ENCODE results near the gene PPA1. TPM values are rescaled to one million over a fixed set of nuclear protein-coding genes. Genes with fewer than 3 reads are reported as not detected.
"Not testable (repeated sequence)": the region's sequence is repeated elsewhere in the genome, so short reads cannot be mapped to it uniquely, and the experiment has no call there.

Gene PPA1
- total RNA-seq, 4 donors from 2014 or later = 151 to 209 (median 185) TPM

GRCh38 chr10:70237958-70238536 is 4.8 kb upstream of the PPA1 start:
- H3K36me3 ChIP-seq; DNase-seq; H3K27me3 ChIP-seq; H3K4me3 ChIP-seq (replicated peaks in 1 of 3); intact Hi-C loops (cut with DNase I); H3K9me3 ChIP-seq: not testable (repeated sequence)
- Histone ChIP-seq H3K4me1 (peaks cover 7 to 11% of the 10 kb centered on the region in 2 donors), H3K27ac (peak overlapping the region; percentile 41 to 52 (median 52))
- WGBS, 2 donors = 40 to 41% methylated on average over 6 of the region's 6 CpGs

- Histone ChIP-seq H3K9me3 (no peaks in the 10 kb centered on the region), H3K36me3 (no peaks in the 10 kb centered on the region), H3K27me3 (no peaks in the 10 kb centered on the region), H3K4me3 (replicated peaks in 1 of 3) (no peak overlapping the region), H3K4me1 (peaks cover 21 to 25% of the 10 kb centered on the region in 2 donors), H3K27ac (peak overlapping the region in 1 of 3 donors; percentile 89)
- no peak for TF ChIP-seq CTCF (IDR thresholded peaks at IDR 0.05)
- DNase-seq = no peak
- intact Hi-C loops (cut with DNase I) = no loop called here
- 84 to 89% methylated on average over 18 of the region's 18 CpGs for WGBS, 2 donors
Measured at GRCh38 chr10:70234668-70235447, 1.6 kb upstream of the PPA1 start.

GRCh38 chr10:70233939-70234300 is 691 bp upstream of the PPA1 start:
- WGBS, 2 donors = 15 to 18% methylated on average over 8 of the region's 8 CpGs
- no peaks in the 10 kb centered on the region for H3K36me3 ChIP-seq

GRCh38 chr10:70232859-70233108 is 445 bp downstream of the PPA1 start:
- intact Hi-C loops (cut with DNase I) = no loop called here
- DNase-seq = no peak
- peak overlapping the region; percentile 72 to 92 (median 88) for H3K27ac ChIP-seq

More at GRCh38 chr10:70233939-70234300, 691 bp upstream of the PPA1 start:
- Histone ChIP-seq H3K9me3 (no peaks in the 10 kb centered on the region), H3K27me3 (no peaks in the 10 kb centered on the region), H3K4me1 (peaks cover 25 to 28% of the 10 kb centered on the region in 2 donors), H3K27ac (peak overlapping the region; percentile 86 to 89 (median 88)), H3K4me3 (replicated peaks in 1 of 3) (peak overlapping the region in 2 of 3 donors; percentile 21 to 87)
- DNase-seq = no peak
- intact Hi-C loops (cut with DNase I) = no loop called here
- TF ChIP-seq POLR2A (IDR thresholded peaks at IDR 0.05) = no peak
- TF ChIP-seq CTCF (IDR thresholded peaks at IDR 0.05) = no peak

GRCh38 chr10:70232155-70232858 is 922 bp downstream of the PPA1 start:
- no peaks in the 10 kb centered on the region for H3K27me3 ChIP-seq
- H3K36me3 ChIP-seq = no peaks in the 10 kb centered on the region
- H3K27ac ChIP-seq = peak overlapping the region; percentile 72 to 92 (median 88)
- no peaks in the 10 kb centered on the region for H3K9me3 ChIP-seq
- TF ChIP-seq POLR2A (IDR thresholded peaks at IDR 0.05) (peak; percentile 54 to 91), CTCF (IDR thresholded peaks at IDR 0.05) (no peak)
- 11 to 19% methylated on average over 22 to 34 of the region's 39 CpGs for WGBS, 2 donors
- peak overlapping the region; percentile 33 to 89 (median 87) for H3K4me3 ChIP-seq (replicated peaks in 1 of 3)
- peaks cover 30 to 42% of the 10 kb centered on the region in 2 donors for H3K4me1 ChIP-seq
- intact Hi-C loops (cut with DNase I) = no loop called here
- peak; percentile 72 to 74 for DNase-seq

More at GRCh38 chr10:70232859-70233108, 445 bp downstream of the PPA1 start:
- Histone ChIP-seq H3K4me3 (replicated peaks in 1 of 3) (peak overlapping the region; percentile 33 to 89 (median 87)), H3K4me1 (peaks cover 31 to 39% of the 10 kb centered on the region in 2 donors), H3K27me3 (no peaks in the 10 kb centered on the region), H3K36me3 (no peaks in the 10 kb centered on the region), H3K9me3 (no peaks in the 10 kb centered on the region)
- TF ChIP-seq POLR2A (IDR thresholded peaks at IDR 0.05) = no peak
- no peak for TF ChIP-seq CTCF (IDR thresholded peaks at IDR 0.05)
- 0% methylated on average over 6 to 9 of the region's 18 CpGs for WGBS, 2 donors

Measured in thyroid gland (tissue), 4 donors.